GM10266 (cell line): ENCODE measurements around the gene RTN4RL2.

ENCODE experiments used
- DNase-seq: peaks from one replicate; pipeline ENCODE4 v3.0.0; 2012; ENCODE audit errors: extremely low spot score
- CTCF ChIP-seq: IDR thresholded peaks from 2 replicates; pipeline ENCODE4 v1.5.1; 2012; ENCODE audit warnings: mild to moderate bottlenecking, low read depth; ENCODE audit not compliant: control insufficient read depth, insufficient read depth; ENCODE audit errors: missing control alignments

Gene RTN4RL2

GRCh38 chr11:57432714-57433163, 27.6 kb upstream of the RTN4RL2 start:
- no peak for DNase-seq
- no peak for TF ChIP-seq CTCF

GRCh38 chr11:57434640-57435546, 25.4 kb upstream of the RTN4RL2 start:
- no peak for TF ChIP-seq CTCF
- no peak for DNase-seq

DNA sequence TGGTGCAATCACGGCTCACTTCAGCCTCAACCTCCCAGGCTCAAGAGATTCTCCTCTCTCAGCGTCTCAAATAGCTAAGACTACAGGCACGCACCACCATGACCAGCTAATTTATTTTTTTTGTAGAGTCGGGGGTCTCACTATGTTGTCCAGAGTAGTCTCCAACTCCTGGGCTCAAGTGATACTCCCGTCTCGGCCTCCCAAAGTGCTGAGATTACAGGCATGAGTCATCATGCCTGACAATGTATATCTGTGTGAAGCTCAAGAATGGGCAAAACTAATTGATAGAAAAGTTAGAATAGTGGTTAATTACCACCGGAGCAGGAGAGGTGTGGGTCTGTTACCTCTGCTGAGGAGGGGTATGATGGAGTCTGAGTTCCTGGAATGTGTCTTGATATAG, 24.3 kb upstream of the RTN4RL2 start:
- TF ChIP-seq CTCF, result no peak
- DNase-seq, result no peak

DNA sequence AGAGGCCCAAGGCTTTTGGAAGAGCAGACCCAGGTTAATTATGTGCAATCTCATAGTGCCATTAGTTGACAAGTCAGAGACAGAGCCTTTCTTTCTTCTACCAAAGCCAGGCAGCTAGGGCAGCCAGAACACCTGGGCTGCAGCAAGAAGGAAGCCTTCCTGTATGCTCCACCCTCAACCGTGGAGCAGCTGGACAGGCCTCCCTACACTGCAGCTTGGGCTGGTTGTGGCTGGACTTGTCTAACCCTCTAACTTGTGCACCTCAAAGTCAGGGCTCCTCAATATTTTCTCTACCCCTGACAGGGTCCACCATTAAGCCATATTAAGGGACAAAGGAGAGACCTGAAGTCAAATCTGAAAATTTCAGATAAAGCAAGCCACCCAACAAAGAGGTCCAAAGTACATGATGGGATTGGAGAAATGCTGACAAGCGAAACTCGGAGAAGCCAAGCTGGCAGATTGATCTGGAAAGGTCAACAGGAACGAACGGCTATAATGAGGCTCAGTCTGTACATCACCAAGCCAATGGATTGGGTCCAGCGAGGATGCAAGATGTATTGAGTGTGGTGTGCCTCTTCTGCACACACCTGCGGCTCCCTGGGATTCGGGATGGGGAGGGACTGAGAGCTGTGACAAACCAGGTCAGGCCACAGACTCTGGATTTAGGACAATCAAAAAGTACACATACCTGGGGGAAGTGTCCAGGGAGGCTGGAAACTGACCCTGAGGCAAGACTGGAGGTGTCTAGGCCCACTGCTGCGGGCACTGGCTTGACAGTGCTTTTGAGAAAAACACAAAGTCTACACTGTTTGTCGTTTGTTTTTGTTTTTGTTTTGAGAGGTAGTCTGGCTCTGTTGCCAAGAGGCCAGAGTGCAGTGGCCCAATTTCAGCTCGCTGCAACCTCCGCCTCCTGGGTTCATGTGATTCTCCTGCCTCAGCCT, 21.7 kb upstream of the RTN4RL2 start:
- no peak for DNase-seq
- TF ChIP-seq CTCF, result no peak

DNA sequence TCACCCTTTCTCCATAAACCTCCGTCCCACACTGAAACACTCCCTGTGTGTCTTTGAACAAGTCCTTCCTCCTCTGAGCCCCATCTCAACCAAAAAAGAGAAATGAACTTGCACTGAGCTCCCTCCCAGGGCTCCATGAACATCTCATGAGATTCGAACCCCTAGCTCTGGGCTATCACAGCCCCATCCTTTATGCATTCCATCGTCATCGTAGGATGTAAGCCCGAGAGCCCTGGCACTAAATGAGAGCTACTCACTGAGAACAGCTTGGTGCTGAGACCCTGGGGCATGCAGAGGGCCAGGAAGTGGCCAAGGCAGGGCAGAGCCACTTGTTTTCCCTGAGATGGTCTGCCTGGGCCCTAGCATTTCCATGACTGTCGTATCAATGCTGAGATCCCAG, 20.5 kb upstream of the RTN4RL2 start:
- no peak for TF ChIP-seq CTCF
- no peak for DNase-seq

DNA sequence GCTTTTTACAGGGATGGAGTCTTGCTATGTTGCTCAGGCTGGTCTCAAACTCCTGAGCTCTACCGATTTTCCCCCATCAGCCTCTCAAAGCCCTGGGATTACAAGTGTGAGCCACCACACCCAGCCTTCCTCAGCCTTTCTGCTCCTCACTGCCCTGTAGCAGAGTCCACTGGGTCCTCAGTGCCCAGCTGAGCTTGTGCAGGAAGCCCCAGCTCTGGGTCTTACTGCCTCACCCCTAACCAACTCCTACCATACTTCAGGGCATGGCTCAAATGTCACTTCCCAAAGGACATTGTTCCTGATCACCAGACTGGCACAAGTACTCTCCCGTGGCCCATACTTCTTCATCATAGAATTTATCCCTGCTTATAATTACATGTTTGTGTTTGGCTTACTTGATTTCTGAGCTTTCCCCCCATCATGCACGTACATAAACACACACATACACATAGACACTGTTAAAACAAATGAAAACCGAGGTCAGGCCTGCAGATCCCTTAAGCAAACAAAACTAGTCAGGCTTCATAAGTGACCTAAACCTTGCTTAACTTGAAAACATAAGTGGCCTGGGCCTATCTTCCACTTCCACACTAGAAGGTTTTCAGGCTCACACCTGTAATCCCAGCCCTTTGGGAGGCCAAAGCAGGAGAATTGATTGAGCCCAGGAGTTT, 19.4 kb upstream of the RTN4RL2 start:
- no peak for TF ChIP-seq CTCF
- no peak for DNase-seq
